Osteocyte (in vitro differentiated cells): Measurements from ENCODE around the gene COIL. TPM values are rescaled to one million over a fixed set of nuclear protein-coding genes. Genes with fewer than 3 reads are reported as not detected.

ENCODE experiments used
- DNase-seq: peaks from one replicate; pipeline ENCODE4 v3.0.0; 2021; ENCODE audit warnings: mixed read lengths; ENCODE audit not compliant: unreplicated experiment; ENCODE audit errors: extremely low spot score
- H3K27ac Mint-ChIP-seq: one replicate; pipeline ENCODE4 v1.8.0; 2021; ENCODE audit warnings: mild to moderate bottlenecking, mixed read lengths; ENCODE audit not compliant: unreplicated experiment
- H3K27me3 Mint-ChIP-seq: one replicate; pipeline ENCODE4 v1.8.0; 2021; ENCODE audit warnings: mixed read lengths; ENCODE audit not compliant: unreplicated experiment
- H3K36me3 Mint-ChIP-seq: one replicate; pipeline ENCODE4 v1.8.0; 2021; ENCODE audit warnings: mixed read lengths; ENCODE audit not compliant: unreplicated experiment
- H3K4me1 Mint-ChIP-seq: one replicate; pipeline ENCODE4 v1.8.0; 2021; ENCODE audit warnings: mixed read lengths; ENCODE audit not compliant: unreplicated experiment
- H3K4me3 Mint-ChIP-seq: one replicate; pipeline ENCODE4 v1.8.0; 2021; ENCODE audit warnings: mild to moderate bottlenecking, moderate library complexity, mixed read lengths; ENCODE audit not compliant: unreplicated experiment
- H3K9me3 Mint-ChIP-seq: one replicate; pipeline ENCODE4 v1.8.0; 2021; ENCODE audit warnings: mixed read lengths; ENCODE audit not compliant: unreplicated experiment
- CTCF ChIP-seq: fragments of 200-600 bp; sonication (generic); IDR thresholded peaks from 2 replicates; pipeline ENCODE4 v1.5.0; 2021; ENCODE audit warnings: antibody characterized with exemption, mild to moderate bottlenecking, moderate library complexity
- total RNA-seq: library from RNA; stranded (reverse); gene quantifications from 2 replicates; pipeline ENCODE4 v1.2.1, GENCODE V29; 2021

Gene COIL
- total RNA-seq, 1 donor from 2014 or later = 15.2 TPM

- Mint-ChIP-seq H3K4me3 (no peak overlapping the region), H3K27ac (no peak overlapping the region), H3K9me3 (peaks cover 16% of the 10 kb centered on the region), H3K27me3 (no peaks in the 10 kb centered on the region), H3K36me3 (peaks cover 6% of the 10 kb centered on the region), H3K4me1 (no peaks in the 10 kb centered on the region)
- no peak for TF ChIP-seq CTCF
- DNase-seq = no peak
Observed at GRCh38 chr17:56929362-56929969, 31.4 kb downstream of the COIL start.

GRCh38 chr17:56928586-56928985 is 32.3 kb downstream of the COIL start:
- Mint-ChIP-seq H3K36me3 (no peaks in the 10 kb centered on the region), H3K4me1 (no peaks in the 10 kb centered on the region), H3K27me3 (no peaks in the 10 kb centered on the region), H3K9me3 (peaks cover 16% of the 10 kb centered on the region), H3K27ac (no peak overlapping the region), H3K4me3 (no peak overlapping the region)
- TF ChIP-seq CTCF = no peak
- DNase-seq = no peak

- H3K4me3 Mint-ChIP-seq = no peak overlapping the region
- H3K27ac Mint-ChIP-seq = no peak overlapping the region
- no peak for DNase-seq
- H3K4me1 Mint-ChIP-seq = no peaks in the 10 kb centered on the region
- no peaks in the 10 kb centered on the region for H3K36me3 Mint-ChIP-seq
- H3K9me3 Mint-ChIP-seq = peaks cover 16% of the 10 kb centered on the region
- H3K27me3 Mint-ChIP-seq = no peaks in the 10 kb centered on the region
- no peak for TF ChIP-seq CTCF
Observed at GRCh38 chr17:56926704-56927103, 34.1 kb downstream of the COIL start.

DNA sequence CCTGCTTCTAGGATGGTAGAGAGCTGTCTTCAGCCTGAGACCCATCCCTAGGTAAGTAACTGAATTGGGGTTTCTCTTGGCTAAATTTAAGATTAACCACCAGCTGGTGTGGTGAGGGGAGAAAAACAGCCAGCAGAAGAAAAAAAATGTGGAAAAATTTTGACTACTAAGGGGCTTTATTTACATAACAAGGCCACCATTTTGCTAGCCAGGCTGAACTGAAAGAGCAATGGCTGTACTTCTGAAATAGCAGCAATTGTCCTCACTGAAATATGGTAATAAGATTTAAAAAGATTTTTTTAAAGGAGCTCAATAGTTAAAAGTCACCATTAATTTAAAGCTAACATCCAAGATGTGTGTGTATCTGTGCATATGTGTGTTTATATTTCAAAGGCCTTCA is 34.6 kb downstream of the COIL start:
- Mint-ChIP-seq H3K4me1 (no peaks in the 10 kb centered on the region), H3K27ac (no peak overlapping the region), H3K27me3 (no peaks in the 10 kb centered on the region), H3K4me3 (no peak overlapping the region), H3K36me3 (no peaks in the 10 kb centered on the region), H3K9me3 (peaks cover 16% of the 10 kb centered on the region)
- DNase-seq = no peak
- TF ChIP-seq CTCF = no peak

DNA sequence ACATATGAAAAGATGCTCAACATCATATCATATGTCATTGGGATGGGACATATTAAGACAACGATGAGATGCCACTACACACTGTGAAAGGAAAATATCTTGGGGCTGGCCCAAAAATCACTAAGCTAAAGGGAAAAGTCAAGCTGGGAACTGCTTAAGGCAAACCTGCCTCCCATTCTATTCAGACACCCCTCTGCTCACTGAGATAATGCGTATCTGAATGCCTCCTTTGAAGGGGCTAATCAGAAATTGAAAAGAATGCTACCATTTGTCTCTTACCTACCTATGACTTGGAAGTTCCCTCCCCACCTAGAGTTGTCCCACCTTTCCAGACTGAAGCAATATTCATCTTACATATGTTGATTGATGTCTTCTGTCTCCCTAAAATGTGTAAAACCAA is 35.8 kb downstream of the COIL start:
- Mint-ChIP-seq H3K27ac (no peak overlapping the region), H3K4me3 (no peak overlapping the region), H3K36me3 (no peaks in the 10 kb centered on the region), H3K4me1 (no peaks in the 10 kb centered on the region), H3K9me3 (peaks cover 10% of the 10 kb centered on the region), H3K27me3 (no peaks in the 10 kb centered on the region)
- TF ChIP-seq CTCF = no peak
- DNase-seq = no peak
